ENCODE data around the gene TOR4A.
"Not testable (repeated sequence)": the region's sequence is repeated elsewhere in the genome, so short reads cannot be mapped to it uniquely, and the experiment has no call there.

The TOR4A gene

DNA sequence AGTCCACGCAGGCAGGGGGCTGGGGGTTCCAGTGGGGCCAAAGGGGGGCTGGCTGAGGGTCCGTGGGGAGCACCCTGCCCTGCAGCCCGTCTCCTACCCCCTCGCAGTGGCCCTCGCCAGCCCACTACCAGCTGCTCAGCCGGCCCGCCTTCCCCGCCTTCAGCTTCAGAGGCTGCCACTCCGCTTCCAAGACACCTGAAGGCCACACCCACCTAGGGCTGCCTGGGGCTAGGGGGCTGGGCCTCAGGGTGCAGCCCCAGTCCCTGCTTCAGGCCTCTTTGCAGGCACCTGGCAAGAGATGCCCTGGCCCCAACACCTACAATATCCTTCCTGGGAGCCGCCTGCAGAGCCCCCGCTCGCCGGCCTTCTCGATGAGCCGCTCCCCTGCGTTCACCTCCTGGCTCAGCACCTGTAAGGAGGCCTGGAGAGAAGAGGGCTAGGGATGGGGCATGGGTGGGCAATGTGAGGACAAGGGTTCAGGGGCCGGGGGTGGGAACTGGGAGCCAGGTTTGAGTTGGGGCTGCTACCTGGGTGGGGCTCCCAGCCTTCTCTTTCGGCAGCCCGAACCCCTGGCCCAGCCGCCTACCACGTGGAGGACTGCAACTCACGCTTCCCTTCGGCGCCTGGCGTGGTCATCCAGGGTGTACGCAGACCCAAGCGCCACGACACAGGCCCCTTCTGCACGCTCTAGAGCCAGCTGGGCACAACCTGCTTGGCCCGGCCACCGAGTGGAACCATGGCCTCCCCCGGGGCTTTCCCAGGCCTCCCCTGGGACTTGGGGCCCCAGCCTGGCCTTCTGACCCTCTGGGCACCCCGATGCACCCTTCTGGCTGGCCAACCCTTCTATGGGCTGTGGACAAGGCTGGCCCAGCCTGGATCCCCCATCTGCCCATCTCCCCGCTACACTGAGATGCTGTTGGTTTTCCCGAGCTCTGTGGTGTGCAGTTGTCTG, 24.7 kb upstream of the TOR4A start:
- no peak for DNase-seq (ENCODE audit: low spot score)

DNA sequence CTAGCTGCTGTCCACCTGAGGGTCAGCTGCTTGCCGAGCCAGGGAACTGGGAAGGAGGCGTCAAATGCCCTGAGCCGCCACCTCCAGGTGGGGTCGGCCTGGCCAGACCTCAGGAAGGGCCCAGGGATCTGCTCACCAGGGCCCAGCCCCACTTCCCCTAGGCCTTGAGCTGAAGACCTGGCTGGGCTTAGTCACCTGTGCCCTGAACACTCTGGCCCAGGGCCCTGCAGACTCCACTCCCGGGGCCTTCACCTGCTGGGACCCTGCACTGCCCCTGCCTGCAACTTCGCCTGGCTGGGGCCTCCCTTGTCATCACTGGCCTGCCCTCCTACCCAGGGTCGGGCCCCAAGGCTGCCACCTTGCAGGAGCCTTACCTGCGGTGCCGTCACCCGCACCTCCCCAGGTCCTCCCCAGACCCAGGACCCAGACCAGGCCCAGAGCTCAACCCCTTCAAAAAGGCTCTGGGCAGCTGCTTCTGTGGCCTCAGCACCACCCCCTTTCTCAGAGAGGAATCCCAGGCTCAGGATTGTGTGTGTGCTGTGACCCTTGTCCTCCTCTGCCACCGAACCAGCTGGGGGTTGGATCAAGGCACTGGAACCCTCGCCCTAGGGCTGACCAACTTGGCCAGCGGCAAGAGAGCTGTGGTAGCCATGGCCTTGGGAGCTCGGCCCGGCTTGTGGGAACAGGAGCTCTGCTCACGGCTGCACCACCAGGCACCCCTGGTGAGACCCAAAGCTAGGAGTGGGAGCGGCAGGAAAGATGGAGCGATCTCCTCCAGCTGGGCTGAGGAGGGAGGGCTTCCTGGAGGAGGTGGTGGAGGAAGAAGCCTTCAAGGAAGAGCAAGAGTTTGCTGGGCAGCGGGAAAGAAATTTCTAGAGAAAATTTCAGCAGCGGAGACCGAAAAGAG, 23.6 kb upstream of the TOR4A start:
- no peak for DNase-seq (ENCODE audit: low spot score)

DNA sequence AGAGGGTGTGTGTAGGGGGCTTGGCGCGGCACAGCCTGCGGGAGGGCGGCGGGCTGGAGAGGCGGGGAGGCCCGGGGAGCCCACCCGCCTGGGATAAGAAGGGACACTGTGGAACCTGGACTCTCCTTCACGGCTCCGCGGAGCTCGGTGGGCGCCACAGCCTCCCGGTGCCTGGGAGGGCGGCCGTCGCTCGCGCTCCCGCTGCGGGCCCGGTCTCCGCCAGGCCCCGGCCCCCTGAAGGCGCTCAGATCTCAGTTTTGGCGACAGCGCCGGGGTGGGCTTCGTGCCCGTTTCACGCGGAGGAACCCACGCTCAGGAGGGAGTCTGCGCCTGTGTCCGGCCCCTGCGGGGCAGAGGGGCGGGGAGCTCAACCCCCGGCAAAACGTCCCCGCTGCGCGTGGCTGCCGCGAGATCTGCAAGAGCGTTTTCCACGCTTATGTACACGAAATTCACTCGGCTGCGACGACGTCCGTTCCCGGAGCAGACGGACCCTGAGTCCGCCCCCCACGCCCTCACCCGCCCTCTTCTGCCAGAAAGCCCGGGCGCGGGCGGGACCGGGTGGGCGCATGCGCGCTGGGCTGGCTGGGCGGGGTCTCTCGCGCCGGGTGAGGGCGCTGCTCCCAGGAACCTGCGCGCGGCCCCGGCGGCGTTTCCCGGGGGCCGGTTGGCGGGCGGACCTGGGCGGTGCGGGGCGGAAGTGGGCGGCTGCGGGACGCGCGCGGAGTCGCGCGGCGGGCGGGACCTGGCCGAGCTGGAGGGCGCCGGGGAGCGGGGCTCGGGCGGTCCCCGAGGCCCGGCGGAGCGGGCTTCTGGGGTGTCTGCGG, 22.7 kb upstream of the TOR4A start, which contains the start of gene NELFB:
Gene NELFB (plus strand): TSS at position 704 of the 824 bp plus-strand sequence.
- DNase-seq (ENCODE audit: low spot score), result peak; percentile 98

DNA sequence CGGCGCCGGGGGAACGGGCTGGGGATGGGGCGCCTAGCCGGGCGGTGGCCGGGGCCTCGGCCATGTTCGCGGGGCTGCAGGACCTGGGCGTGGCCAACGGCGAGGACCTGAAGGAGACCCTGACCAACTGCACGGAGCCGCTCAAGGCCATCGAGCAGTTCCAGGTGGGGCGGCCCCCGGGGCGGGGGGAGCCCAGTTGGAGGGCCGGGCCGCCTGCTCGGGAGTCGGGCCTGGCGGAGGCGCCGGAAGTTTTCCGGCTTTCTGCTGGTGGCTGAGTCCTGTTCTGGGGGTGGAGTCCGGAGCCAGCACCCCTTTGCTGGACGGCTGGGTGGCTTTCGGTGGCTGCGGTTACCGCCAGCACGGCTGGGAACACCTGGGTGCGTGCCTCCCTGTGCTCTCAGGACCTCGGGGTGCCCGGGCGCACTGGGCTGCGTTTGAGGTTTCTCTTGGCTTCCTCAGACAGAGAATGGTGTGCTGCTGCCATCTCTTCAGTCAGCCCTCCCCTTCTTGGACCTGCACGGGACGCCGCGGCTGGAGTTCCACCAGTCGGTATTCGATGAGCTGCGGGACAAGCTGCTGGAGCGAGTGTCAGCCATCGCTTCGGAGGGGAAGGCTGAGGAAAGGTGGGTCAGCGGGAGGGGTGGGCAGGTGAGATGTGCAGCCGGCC, 21.9 kb upstream of the TOR4A start:
- peak; percentile 41 for DNase-seq (ENCODE audit: low spot score)

DNA sequence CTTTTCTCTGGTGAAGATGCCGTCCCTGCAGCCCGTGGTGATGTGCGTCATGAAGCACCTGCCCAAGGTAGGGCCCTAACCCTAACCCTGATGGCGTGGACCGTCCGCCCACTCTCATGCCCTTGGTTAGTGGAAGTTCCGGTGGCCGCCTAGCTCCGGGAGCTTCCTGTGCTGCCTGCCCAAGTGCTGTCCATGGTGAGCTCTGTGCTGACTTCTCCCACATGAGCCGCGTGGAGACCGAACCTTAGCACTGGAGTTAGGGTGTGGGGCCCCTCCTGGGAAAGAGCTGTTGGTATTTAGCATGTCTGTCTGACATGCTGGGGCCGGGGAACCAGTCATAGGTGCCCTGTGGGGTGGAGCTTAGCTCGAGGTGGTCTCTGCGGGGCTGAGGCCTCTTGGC, 21.2 kb upstream of the TOR4A start:
- DNase-seq (ENCODE audit: low spot score), result no peak

DNA sequence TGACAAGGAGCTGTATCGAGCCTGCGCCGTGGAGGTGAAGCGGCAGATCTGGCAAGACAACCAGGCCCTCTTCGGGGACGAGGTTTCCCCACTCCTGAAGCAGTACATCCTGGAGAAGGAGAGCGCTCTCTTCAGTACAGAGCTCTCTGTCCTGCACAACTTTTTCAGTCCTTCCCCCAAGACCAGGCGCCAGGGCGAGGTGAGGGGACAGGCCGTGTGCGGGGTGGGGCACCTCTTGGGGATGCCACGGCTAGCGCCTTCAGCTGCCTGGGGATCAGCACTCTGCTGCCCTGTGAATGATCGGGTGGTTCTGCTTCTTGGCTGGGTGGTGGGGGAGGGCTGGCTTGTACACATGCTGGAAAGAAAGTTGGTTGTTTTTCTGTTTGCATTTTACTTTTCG, 20.7 kb upstream of the TOR4A start:
- no peak for DNase-seq (ENCODE audit: low spot score)

DNA sequence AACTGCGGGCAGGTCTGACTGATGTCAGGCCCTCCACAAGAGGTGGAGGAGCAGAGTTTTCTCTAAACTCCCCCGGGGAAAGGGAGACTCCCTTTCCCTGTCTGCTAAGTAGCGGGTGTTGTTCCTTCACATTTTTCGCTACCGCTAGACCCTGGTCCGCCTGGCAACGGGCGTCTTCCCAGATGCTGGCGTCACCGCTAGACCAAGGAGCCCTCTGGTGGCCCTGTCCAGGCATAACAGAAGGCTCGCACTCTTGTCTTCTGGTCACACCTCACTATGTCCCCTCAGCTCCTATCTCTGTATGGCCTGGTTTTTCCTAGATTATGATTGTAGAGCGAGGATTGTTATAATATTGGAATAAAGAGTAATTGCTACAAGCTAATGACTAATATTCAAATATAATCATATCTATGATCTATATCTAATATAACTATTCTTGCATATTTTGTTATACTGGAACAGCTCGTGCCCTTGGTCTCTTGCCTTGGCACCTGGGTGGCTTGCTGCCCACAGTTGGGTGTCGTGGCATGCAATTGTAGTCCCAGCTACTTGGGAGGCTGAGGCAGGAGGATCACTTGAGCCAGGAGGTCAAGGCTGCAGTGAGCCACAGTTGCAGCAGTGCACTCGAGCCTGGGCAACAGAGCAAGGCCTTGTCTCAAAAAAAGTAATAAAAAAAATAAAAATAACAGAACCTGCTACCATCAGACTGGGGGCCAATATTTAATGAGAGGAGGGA, 15.2 kb upstream of the TOR4A start:
- not testable (repeated sequence) for DNase-seq (ENCODE audit: low spot score)

DNA sequence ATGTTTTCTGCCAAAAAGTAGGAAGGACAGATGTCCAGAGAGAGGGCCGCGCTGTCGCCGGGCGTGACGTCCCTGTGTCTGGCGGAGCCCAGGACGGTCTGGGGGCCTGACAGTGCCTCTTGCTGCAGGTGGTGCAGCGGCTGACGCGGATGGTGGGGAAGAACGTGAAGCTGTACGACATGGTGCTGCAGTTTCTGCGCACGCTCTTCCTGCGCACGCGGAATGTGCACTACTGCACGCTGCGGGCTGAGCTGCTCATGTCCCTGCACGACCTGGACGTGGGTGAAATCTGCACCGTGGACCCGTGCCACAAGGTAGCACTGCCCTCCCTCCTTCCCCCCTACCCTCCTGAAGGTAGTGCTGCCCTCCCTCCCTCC, 14.6 kb upstream of the TOR4A start:
- no peak for DNase-seq (ENCODE audit: low spot score)

DNA sequence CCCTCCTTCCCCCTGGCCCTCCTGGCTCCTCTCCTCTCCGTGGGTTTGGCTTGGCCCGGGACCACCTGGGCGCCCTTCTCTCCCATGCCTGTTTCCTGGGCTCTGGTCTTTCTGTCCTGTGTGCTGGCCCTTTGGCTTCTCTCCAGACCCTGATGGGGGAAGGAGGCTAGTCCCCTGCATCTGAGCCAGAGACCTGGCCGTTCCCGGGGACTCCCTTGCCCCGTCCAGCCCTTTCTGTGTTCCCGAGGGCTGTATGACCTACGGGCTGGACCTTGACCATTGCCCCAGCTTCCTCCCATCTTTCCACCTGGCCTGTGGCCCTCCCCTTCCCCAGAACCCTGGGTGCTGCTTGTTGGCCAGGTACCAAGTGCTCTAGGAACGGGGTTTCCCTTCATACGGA, 14.0 kb upstream of the TOR4A start:
- DNase-seq (ENCODE audit: low spot score), result no peak

DNA sequence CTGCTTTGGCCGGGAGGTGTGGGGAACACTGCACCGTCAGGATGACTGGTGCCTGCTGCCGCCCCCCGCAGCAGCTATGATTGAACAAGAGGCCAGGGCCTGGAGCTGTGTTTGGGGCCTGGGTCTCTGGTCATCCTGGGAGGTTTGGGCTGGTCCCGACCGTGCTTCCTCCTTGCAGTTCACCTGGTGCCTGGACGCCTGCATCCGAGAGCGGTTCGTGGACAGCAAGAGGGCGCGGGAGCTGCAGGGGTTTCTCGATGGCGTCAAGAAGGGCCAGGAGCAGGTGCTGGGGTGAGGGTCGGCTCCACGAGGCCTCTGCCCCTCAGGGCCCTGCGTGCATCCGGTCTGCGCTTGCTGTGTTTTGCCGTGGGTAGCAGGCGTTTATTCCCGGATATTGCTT, 13.5 kb upstream of the TOR4A start:
- DNase-seq (ENCODE audit: low spot score), result no peak

DNA sequence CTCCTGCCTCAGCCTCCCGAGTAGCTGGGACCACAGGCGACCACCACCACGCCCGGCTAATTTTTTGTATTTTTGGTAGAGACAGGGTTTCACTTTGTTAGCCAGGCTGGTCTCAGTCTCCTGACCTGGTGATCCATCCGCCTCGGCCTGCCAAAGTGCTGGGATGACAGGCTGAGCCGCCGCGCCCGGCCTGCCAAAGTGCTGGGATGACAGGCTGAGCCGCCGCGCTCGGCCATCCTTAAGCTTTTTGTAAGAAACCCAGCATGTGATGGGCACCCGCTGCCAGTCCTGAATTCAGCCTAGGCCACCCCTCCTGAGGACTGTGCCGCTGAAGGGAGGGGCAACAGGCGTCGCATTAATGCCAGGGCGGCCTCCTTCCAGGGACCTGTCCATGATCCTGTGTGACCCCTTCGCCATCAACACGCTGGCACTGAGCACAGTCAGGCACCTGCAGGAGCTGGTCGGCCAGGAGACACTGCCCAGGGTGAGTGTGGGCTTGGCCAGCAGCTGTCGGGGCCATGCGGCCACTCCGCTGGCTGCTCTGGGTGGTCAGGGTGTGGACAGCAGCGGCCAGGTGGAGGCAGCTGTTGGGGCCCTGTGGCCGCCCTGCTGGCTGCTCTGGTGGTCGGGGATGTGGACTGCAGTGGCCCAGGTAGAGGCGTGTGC, 11.9 kb upstream of the TOR4A start:
- no peak for DNase-seq (ENCODE audit: low spot score)

DNA sequence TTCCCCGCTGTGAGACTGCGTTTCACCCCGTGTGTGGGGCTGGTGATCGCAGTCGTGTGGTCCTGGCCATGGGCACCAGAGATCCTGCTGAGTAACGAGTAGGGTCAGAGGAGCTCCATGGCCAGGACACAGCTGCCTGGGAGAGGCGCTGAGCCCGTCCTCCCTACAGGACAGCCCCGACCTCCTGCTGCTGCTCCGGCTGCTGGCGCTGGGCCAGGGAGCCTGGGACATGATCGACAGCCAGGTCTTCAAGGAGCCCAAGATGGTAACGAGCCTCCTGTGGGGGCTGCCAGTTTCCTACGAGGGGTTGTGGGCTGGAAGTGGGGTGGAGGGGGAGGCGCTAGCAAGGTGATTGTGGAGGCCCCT, 11.4 kb upstream of the TOR4A start:
- no peak for DNase-seq (ENCODE audit: low spot score)

DNA sequence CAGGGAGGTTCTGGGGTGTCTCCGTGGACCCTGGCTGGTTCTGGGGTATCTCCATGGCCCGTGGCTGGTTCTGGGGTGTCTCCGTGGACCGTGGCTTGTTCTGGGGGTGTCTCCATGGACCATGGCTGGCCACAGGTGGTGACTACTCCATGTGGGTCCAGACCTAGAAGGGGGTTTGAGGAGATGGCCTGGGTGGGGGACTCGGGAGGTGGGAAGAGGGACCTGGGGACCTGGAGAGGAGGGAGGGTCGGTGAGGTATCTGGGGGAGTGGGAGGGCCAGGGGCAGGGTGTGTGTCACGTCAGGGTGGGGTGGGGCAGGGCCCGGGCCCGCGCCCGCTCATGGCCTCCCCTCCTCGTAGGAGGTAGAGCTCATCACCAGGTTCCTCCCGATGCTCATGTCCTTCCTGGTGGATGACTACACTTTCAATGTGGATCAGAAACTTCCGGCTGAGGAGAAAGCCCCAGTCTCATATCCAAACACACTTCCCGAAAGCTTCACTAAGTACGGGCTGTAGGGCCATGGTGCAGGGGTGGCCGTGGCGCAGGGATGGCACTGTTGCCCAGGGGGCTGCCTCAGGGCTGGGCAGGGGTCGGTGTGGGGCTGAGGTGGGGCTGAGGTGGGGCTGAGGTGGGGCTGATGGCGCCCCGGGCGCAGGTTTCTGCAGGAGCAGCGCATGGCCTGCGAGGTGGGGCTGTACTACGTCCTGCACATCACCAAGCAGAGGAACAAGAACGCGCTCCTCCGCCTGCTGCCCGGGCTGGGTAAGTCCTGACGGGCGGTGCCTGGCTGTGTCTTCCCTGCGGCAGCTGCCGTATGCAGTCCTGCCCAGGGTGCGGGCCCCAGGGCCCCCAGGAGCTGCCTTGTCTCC, 10.7 kb upstream of the TOR4A start:
- DNase-seq (ENCODE audit: low spot score), result no peak

DNA sequence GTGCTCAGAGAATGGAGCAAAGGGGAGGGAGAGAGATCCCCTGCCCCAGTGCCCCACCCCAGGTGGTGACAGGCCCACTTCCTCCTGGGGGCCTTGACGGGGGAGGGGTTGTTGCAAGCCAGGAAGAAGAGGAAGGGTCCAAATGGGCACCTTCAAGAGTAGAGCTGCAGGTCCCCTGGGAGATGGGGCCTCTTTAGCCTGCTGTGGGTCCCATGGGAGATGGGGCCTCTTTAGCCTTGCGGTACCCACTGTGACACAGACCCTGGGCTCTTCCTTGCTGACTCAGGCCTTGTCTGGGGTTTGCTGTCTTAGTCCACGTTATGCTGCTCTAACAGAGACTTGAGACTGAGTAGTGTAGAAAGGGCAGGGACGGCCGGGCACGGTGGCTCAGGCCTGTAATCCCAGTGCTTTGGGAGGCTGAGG, 9.6 kb upstream of the TOR4A start:
- DNase-seq (ENCODE audit: low spot score), result peak; percentile 78

DNA sequence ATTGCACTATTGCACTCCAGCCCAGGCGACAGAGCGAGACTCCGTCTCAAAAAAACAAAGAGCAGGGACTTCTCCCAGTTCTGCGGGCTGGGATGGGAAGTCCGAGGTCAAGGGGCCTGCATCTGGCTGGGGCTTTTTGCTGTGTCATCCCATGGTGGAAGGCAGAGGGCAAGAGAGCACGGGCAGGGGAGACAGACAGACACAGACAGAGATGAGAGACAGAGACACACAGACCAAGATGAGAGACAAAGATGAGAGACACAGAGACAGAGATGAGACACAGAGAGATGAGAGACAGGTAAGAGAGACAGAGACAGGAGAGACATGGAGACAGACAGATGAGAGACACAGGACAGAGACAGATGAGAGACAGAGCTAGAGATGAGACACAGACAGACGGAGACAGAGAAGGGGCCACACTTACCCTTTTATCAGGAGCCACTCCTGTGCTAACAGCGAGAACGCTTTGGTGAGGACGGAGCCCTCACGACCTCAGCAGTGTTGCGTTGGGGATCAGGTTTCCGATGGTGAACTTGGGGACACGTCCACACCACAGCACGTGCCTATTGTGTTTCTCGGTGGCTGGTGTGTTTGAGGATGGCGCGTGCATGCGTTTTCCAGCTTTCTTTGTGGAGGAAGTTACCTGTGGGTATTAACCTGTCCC, 8.9 kb upstream of the TOR4A start:
- DNase-seq (ENCODE audit: low spot score), result no peak

DNA sequence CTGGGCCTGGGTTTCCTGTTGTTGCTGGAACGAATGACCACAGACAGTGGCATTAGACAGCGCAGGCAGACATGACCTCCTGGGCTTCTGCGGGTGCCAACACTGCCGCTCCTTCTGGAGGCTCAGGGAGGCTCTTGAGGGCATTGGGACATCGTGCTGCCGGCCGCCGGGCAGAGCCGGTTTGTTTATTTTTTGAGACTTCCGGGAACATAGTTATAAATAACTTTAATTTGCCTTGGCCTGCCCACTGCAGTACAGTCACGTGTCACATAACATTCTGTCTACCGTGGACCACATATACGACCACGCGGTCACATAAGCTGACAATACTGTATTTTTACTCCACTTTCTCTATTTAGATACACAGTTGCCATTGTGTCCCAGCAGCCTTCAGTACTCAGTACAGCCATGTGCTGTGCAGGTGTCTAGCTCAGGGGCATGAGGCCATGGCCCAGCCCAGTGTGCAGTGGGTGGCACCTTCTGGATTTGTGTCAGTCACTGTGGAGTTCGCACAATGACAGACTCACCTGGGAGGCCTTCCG, 8.2 kb upstream of the TOR4A start:
- DNase-seq (ENCODE audit: low spot score), result peak; percentile 83

DNA sequence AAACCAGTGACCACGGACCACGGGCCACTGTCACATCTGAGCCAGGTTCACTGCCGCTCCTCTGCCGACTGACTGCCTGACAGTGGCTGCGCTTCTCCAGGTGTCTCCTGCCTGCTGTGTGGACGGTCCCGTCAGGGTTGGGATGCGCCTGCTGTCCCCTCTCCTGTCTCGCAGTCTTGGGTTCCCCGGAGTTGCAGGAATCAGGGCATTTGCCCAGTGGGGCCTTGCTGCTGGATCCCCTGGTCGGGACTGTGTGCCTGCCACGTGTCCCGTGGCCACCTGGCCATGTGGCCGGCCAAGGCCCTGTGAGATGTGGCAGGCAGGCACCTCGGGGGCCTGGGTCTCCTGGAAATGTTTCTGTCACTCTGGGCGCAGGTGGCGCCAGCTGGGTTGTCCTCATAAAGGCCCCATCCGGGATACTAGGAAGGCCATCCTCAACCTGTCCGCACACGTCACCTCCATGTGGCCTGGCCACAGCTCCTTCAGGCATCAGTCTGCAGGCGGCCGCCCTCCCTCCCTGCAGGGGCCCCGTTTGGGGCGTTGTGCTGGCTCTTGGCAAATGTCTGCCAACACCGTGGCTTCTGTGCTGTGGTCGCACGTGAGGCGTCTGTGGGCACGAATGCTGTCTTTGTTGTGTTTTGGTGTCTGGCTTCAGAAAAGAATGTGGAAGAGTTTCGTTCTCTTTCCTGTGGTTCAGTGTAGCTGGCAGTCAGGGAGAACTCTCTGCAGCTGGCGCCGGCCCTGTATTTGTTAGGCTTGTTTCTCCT, 6.4 kb upstream of the TOR4A start:
- DNase-seq (ENCODE audit: low spot score), result no peak

DNA sequence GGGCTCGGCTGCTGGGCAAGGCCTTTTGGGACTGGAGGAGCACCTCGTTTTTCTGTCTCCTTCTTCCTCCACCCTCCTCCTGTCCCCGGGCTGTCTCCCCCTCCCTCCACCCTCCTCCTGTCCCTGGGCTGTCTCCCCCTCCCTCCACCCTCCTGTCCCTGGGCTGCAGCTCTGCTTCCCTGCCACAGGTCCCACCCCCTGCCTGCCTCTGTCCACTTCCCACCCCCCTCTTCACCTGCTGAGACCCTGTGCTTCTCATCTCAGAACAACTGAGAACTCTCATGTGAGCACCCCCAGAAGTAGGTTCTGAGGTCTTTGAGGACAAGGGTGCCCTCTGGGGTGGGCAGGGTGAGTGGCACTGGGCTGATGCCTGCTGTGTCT, 5.8 kb upstream of the TOR4A start:
- DNase-seq (ENCODE audit: low spot score), result no peak
